Caco-2 (cell line): ENCODE results near the gene MC1R. TPM values are rescaled to one million over a fixed set of nuclear protein-coding genes. Genes with fewer than 3 reads are reported as not detected.

ENCODE experiments used
- BruUV-seq: library from RNA; stranded (reverse); fragments of 400-500 nt; replicated peaks from 2 replicates; lab custom pipeline; 2021; lab: Mats Ljungman, UMichigan
- CTCF ChIA-PET: fragments of 300-600 bp; sonication (Branson Sonifier 250); formaldehyde crosslinking; loops from one replicate; lab custom pipeline; 2022; ENCODE audit warnings: antibody characterized with exemption; lab: Charles Lee
- POLR2A ChIA-PET: fragments of 300-600 bp; sonication (Branson Sonifier 250); formaldehyde crosslinking; loops from one replicate; lab custom pipeline; 2022; ENCODE audit warnings: antibody characterized with exemption; lab: Charles Lee
- DNase-seq, 2 experiments: peaks; one replicate each; pipeline versions ENCODE4 v3.0.0 to v3.0.0-alpha.2; 2020 to 2022
- H3K27me3 ChIP-seq: replicated peaks from 2 replicates; pipeline ENCODE4 v1.6.0; 2011; ENCODE audit warnings: low read length; ENCODE audit not compliant: control insufficient read depth, insufficient read depth
- H3K36me3 ChIP-seq: 2 replicates; pipeline ENCODE4 v1.5.1; 2011; ENCODE audit warnings: low read length; ENCODE audit not compliant: control insufficient read depth, insufficient read depth
- H3K4me1 ChIP-seq: fragments of 250-450 bp; sonication (Bioruptor Pico); 2 replicates; pipeline ENCODE4 v1.5.1; 2020; ENCODE audit warnings: mild to moderate bottlenecking
- H3K4me3 ChIP-seq: 2 replicates; pipeline ENCODE4 v1.5.1; 2011; ENCODE audit warnings: low read depth, mild to moderate bottlenecking, control low read depth, low read length
- H3K9me3 ChIP-seq: fragments of 250-450 bp; sonication (Bioruptor Pico); 2 replicates; pipeline ENCODE4 v1.5.1; 2020; ENCODE audit warnings: mild to moderate bottlenecking, moderate library complexity
- H3K27ac Mint-ChIP-seq: one replicate; pipeline ENCODE4 v1.8.0; 2022; ENCODE audit warnings: mixed read lengths; ENCODE audit not compliant: unreplicated experiment
- H3K27me3 Mint-ChIP-seq: one replicate; pipeline ENCODE4 v1.8.0; 2022; ENCODE audit warnings: mixed read lengths; ENCODE audit not compliant: insufficient read depth, unreplicated experiment
- H3K36me3 Mint-ChIP-seq: one replicate; pipeline ENCODE4 v1.8.0; 2022; ENCODE audit warnings: mild to moderate bottlenecking, mixed read lengths; ENCODE audit not compliant: insufficient read depth, unreplicated experiment
- H3K4me1 Mint-ChIP-seq: one replicate; pipeline ENCODE4 v1.8.0; 2022; ENCODE audit warnings: low read depth, mixed read lengths; ENCODE audit not compliant: unreplicated experiment
- H3K4me3 Mint-ChIP-seq: one replicate; pipeline ENCODE4 v1.8.0; 2022; ENCODE audit warnings: mild to moderate bottlenecking, moderate library complexity, mixed read lengths; ENCODE audit not compliant: unreplicated experiment
- H3K9me3 Mint-ChIP-seq: one replicate; pipeline ENCODE4 v1.8.0; 2022; ENCODE audit warnings: mixed read lengths; ENCODE audit not compliant: unreplicated experiment
- CTCF ChIP-seq, 2 experiments: fragments of 200-600 bp in 1 of 2; IDR thresholded peaks; 1 replicate in 1 of 2; 2 replicates in 1 of 2; pipeline versions ENCODE4 v1.5.1 to v1.8.0; 2011 to 2022; ENCODE audit warnings: antibody characterized with exemption in 1 of 2, control low read depth in 1 of 2, inconsistent platforms in 1 of 2, low read depth in 1 of 2, low read length in 1 of 2, mild to moderate bottlenecking in 1 of 2, moderate library complexity in 1 of 2; ENCODE audit not compliant: insufficient read depth in 1 of 2, severe bottlenecking in 1 of 2, unreplicated experiment in 1 of 2
- intact Hi-C: fragments of 100-400 bp; cut with micrococcal nuclease; formaldehyde crosslinking; loops from one replicate; pipeline ENCODE4 v1.10.0; 2022; ENCODE audit not compliant: unreplicated experiment
- total RNA-seq: library from RNA; stranded (reverse); gene quantifications from 2 replicates; pipeline ENCODE4 v1.2.3, GENCODE V29; 2022

The MC1R gene
- total RNA-seq, 1 experiment from 2014 or later = 6.5 TPM

- ChIA-PET CTCF (no interaction called here), POLR2A (interaction anchor here (0.5 kb wide), 1 partner anchor 105 kb away, joined by 3 read pairs; no protein-coding TSS in a partner anchor)
- peaks cover 6% of the 10 kb centered on the region for H3K4me1 Mint-ChIP-seq
- no peak for TF ChIP-seq CTCF (IDR thresholded peaks at IDR 0.05; ENCODE audit: insufficient read depth in 1 of 2, low read depth in 1 of 2, low read length in 1 of 2, severe bottlenecking in 1 of 2, unreplicated experiment in 1 of 2)
- no peaks in the 10 kb centered on the region for H3K9me3 ChIP-seq
- no peaks in the 10 kb centered on the region for H3K27me3 Mint-ChIP-seq
- H3K36me3 Mint-ChIP-seq = peaks cover 57% of the 10 kb centered on the region
- no peaks in the 10 kb centered on the region for H3K36me3 ChIP-seq
- intact Hi-C loops = loop anchor here (10.0 kb wide), 1 partner anchor 95 kb away; the partner anchor contains the start of gene SPIRE2
- no TSS peak for BruUV-seq
- H3K27me3 ChIP-seq = 0 out of 2 replicates have a peak, but pooled peaks cover 2% of the 10 kb centered on the region
- H3K4me3 Mint-ChIP-seq = peak overlapping the region; percentile 30
- H3K27ac Mint-ChIP-seq = no peak overlapping the region
- H3K4me1 ChIP-seq = peaks cover 34% of the 10 kb centered on the region
- DNase-seq = no peak
- no peaks in the 10 kb centered on the region for H3K9me3 Mint-ChIP-seq
- no peak overlapping the region for H3K4me3 ChIP-seq
Observed at GRCh38 chr16:89919535-89920406, 1.1 kb downstream of the MC1R start.

DNA sequence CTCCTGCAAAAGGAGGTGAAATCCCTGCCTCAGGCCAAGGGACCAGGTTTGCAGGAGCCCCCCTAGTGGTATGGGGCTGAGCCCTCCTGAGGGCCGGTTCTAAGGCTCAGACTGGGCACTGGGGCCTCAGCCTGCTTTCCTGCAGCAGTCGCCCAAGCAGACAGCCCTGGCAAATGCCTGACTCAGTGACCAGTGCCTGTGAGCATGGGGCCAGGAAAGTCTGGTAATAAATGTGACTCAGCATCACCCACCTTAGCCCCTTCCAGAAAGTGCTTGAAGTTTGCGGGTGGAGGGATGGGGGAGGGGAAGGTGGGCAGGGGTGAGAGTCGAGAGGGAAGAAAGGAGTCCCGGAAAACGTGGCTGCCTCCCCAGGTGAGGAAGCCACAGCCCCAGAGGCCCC, 2.1 kb downstream of the MC1R start:
- Histone ChIP-seq H3K9me3 (no peaks in the 10 kb centered on the region), H3K36me3 (no peaks in the 10 kb centered on the region), H3K4me3 (no peak overlapping the region), H3K27me3 (0 out of 2 replicates have a peak, but pooled peaks cover 2% of the 10 kb centered on the region), H3K4me1 (peaks cover 39% of the 10 kb centered on the region)
- Mint-ChIP-seq H3K36me3 (peaks cover 47% of the 10 kb centered on the region), H3K27ac (no peak overlapping the region), H3K9me3 (no peaks in the 10 kb centered on the region), H3K4me3 (no peak overlapping the region), H3K27me3 (no peaks in the 10 kb centered on the region), H3K4me1 (peaks cover 6% of the 10 kb centered on the region)
- no peak for TF ChIP-seq CTCF (IDR thresholded peaks at IDR 0.05; ENCODE audit: insufficient read depth in 1 of 2, low read depth in 1 of 2, low read length in 1 of 2, severe bottlenecking in 1 of 2, unreplicated experiment in 1 of 2)
- no peak for DNase-seq
- CTCF ChIA-PET = no interaction called here
- no TSS peak for BruUV-seq
- intact Hi-C loops = loop anchor here (10.0 kb wide), 1 partner anchor 96 kb away; the partner anchor contains the start of gene SPIRE2
- POLR2A ChIA-PET = no interaction called here

GRCh38 chr16:89921131-89921701, 2.6 kb downstream of the MC1R start:
- peaks cover 40% of the 10 kb centered on the region for H3K4me1 ChIP-seq
- 0 out of 2 replicates have a peak, but pooled peaks cover 2% of the 10 kb centered on the region for H3K27me3 ChIP-seq
- Mint-ChIP-seq H3K4me3 (peak overlapping the region; percentile 85), H3K27me3 (no peaks in the 10 kb centered on the region), H3K9me3 (no peaks in the 10 kb centered on the region), H3K27ac (no peak overlapping the region), H3K4me1 (peaks cover 6% of the 10 kb centered on the region), H3K36me3 (peaks cover 42% of the 10 kb centered on the region)
- no peaks in the 10 kb centered on the region for H3K9me3 ChIP-seq
- TF ChIP-seq CTCF (IDR thresholded peaks at IDR 0.05; ENCODE audit: insufficient read depth in 1 of 2, low read depth in 1 of 2, low read length in 1 of 2, severe bottlenecking in 1 of 2, unreplicated experiment in 1 of 2) = no peak
- no peak for DNase-seq
- H3K36me3 ChIP-seq = no peaks in the 10 kb centered on the region
- H3K4me3 ChIP-seq = no peak overlapping the region
- POLR2A ChIA-PET = no interaction called here
- intact Hi-C loops = loop anchor here (10.0 kb wide), 1 partner anchor 96 kb away; the partner anchor contains the start of gene SPIRE2
- no TSS peak for BruUV-seq
- CTCF ChIA-PET = interaction anchor here (1.1 kb wide), 1 partner anchor 11 kb away, joined by 9 read pairs; no protein-coding TSS in a partner anchor
